PC-9 (cell line): ENCODE data around the gene LRSAM1.

Experiments
- CTCF ChIP-seq: fragments of 200-600 bp; sonication (generic); conservative IDR thresholded peaks from 2 replicates; pipeline ENCODE4 v1.6.1; 2017; ENCODE audit warnings: mixed run types, antibody characterized with exemption, mild to moderate bottlenecking, moderate library complexity
- EZH2 ChIP-seq: fragments of 200-600 bp; sonication (generic); IDR thresholded peaks from 2 replicates; pipeline ENCODE4 v1.8.0; 2017; ENCODE audit warnings: antibody characterized with exemption, low read depth

GRCh38 chr9:127457191-127457878 is 6.0 kb downstream of the LRSAM1 start:
- TF ChIP-seq EZH2 (no peak), CTCF (no peak)
